Body of pancreas (tissue), 4 donors: Measurements from ENCODE around the gene HSCB.

Experiments
- CTCF ChIP-seq, 7 experiments: fragments of 450-650 bp in 4 of 7; fragments of 200-600 bp in 3 of 7; sonication (generic) in 3 of 7; IDR thresholded peaks; one replicate each; pipeline ENCODE4 v1.5.1; 2016 to 2019; ENCODE audit warnings: antibody characterized with exemption in 7 of 7
- POLR2A ChIP-seq, 3 donors: fragments of 450-650 bp; IDR thresholded peaks; one replicate each; pipeline ENCODE4 v1.6.1; 2016; ENCODE audit warnings: antibody characterized with exemption in 3 of 3, mild to moderate bottlenecking in 2 of 3

GRCh38 chr22:28795071-28795693 lies 53.3 kb downstream of the HSCB start:
- TF ChIP-seq CTCF (IDR thresholded peaks at IDR 0.05), result no peak
- no peak for TF ChIP-seq POLR2A (IDR thresholded peaks at IDR 0.05)
